ENCODE measurements around the gene LEPROT. TPM values are rescaled to one million over a fixed set of nuclear protein-coding genes. Genes with fewer than 3 reads are reported as not detected.

Gene LEPROT
- total RNA-seq, 1 donor from 2014 or later: 49.2 TPM

GRCh38 chr1:65469126-65469888 lies 48.8 kb downstream of the LEPROT start:
- H3K36me3 Mint-ChIP-seq: no peaks in the 10 kb centered on the region
- TF ChIP-seq EZH2phosphoT487 (IDR thresholded peaks at IDR 0.05) (no peak), EZH2 (IDR thresholded peaks at IDR 0.05) (no peak), CTCF (IDR thresholded peaks at IDR 0.05) (no peak)
- DNase-seq (ENCODE audit: low spot score): no peak
- H3K27me3 Mint-ChIP-seq (ENCODE audit: insufficient read depth, low read depth): no peaks in the 10 kb centered on the region
- Histone ChIP-seq H3K4me1 (peaks cover 17% of the 10 kb centered on the region), H3K79me2 (ENCODE audit: low read depth) (no peaks in the 10 kb centered on the region), H3K36me3 (no peaks in the 10 kb centered on the region), H4K20me1 (ENCODE audit: low read depth) (no peaks in the 10 kb centered on the region), H3K4me2 (no peak overlapping the region), H3F3A (ENCODE audit: low read depth) (no peaks in the 10 kb centered on the region), H3K4me3 (no peak overlapping the region), H2AFZ (replicated peaks) (no peak overlapping the region), H3K9ac (no peak overlapping the region), H3K27ac (no peak overlapping the region), H3K9me3 (ENCODE audit: low read depth) (no peaks in the 10 kb centered on the region), H3K27me3 (no peaks in the 10 kb centered on the region)
- H3K4me1 Mint-ChIP-seq: peaks cover 10% of the 10 kb centered on the region
- H3K4me3 Mint-ChIP-seq: no peak overlapping the region
- H3K27ac Mint-ChIP-seq: no peak overlapping the region
- H3K9me3 Mint-ChIP-seq: peaks cover 11% of the 10 kb centered on the region

GRCh38 chr1:65469889-65470340 lies 49.4 kb downstream of the LEPROT start:
- Histone ChIP-seq H3K4me1 (peaks cover 17% of the 10 kb centered on the region), H3K9ac (no peak overlapping the region), H3K4me3 (no peak overlapping the region), H3K27ac (no peak overlapping the region), H3K27me3 (no peaks in the 10 kb centered on the region), H3K36me3 (no peaks in the 10 kb centered on the region), H3K79me2 (ENCODE audit: low read depth) (no peaks in the 10 kb centered on the region), H3F3A (ENCODE audit: low read depth) (no peaks in the 10 kb centered on the region), H2AFZ (replicated peaks) (no peak overlapping the region), H4K20me1 (ENCODE audit: low read depth) (no peaks in the 10 kb centered on the region), H3K4me2 (no peak overlapping the region), H3K9me3 (ENCODE audit: low read depth) (no peaks in the 10 kb centered on the region)
- peaks cover 8% of the 10 kb centered on the region for H3K9me3 Mint-ChIP-seq
- H3K36me3 Mint-ChIP-seq: no peaks in the 10 kb centered on the region
- H3K4me1 Mint-ChIP-seq: peaks cover 10% of the 10 kb centered on the region
- TF ChIP-seq CTCF (IDR thresholded peaks at IDR 0.05) (no peak), EZH2 (IDR thresholded peaks at IDR 0.05) (no peak), EZH2phosphoT487 (IDR thresholded peaks at IDR 0.05) (no peak)
- no peak overlapping the region for H3K4me3 Mint-ChIP-seq
- no peak for DNase-seq (ENCODE audit: low spot score)
- H3K27me3 Mint-ChIP-seq (ENCODE audit: insufficient read depth, low read depth): no peaks in the 10 kb centered on the region
- no peak overlapping the region for H3K27ac Mint-ChIP-seq

- no peak for DNase-seq (ENCODE audit: low spot score)
- Mint-ChIP-seq H3K27ac (no peak overlapping the region), H3K9me3 (peaks cover 2% of the 10 kb centered on the region), H3K4me3 (no peak overlapping the region), H3K4me1 (peaks cover 10% of the 10 kb centered on the region), H3K27me3 (ENCODE audit: insufficient read depth, low read depth) (peaks cover 1% of the 10 kb centered on the region), H3K36me3 (no peaks in the 10 kb centered on the region)
- Histone ChIP-seq H3K4me2 (no peak overlapping the region), H4K20me1 (ENCODE audit: low read depth) (no peaks in the 10 kb centered on the region), H3K9me3 (ENCODE audit: low read depth) (no peaks in the 10 kb centered on the region), H3K27me3 (no peaks in the 10 kb centered on the region), H3K36me3 (no peaks in the 10 kb centered on the region), H3K9ac (no peak overlapping the region), H3F3A (ENCODE audit: low read depth) (no peaks in the 10 kb centered on the region), H3K27ac (no peak overlapping the region), H3K79me2 (ENCODE audit: low read depth) (no peaks in the 10 kb centered on the region), H3K4me3 (no peak overlapping the region), H3K4me1 (peaks cover 17% of the 10 kb centered on the region), H2AFZ (replicated peaks) (no peak overlapping the region)
- TF ChIP-seq CTCF (IDR thresholded peaks at IDR 0.05): no peak
- no peak for TF ChIP-seq EZH2phosphoT487 (IDR thresholded peaks at IDR 0.05)
These were observed 50.3 kb downstream of the LEPROT start for GRCh38 chr1:65470766-65471165.
